Measurements from ENCODE around the gene HES1. TPM values are rescaled to one million over a fixed set of nuclear protein-coding genes. Genes with fewer than 3 reads are reported as not detected.
"Not testable (repeated sequence)": the region's sequence is repeated elsewhere in the genome, so short reads cannot be mapped to it uniquely, and the experiment has no call there.

HES1 gene
- polyA plus RNA-seq, 10 donors = 17.2 to 37.7 (median 27.2) TPM

- no peak for DNase-seq
Measured at GRCh38 chr3:194123726-194124125, 12.2 kb upstream of the HES1 start.

- no peak for DNase-seq
Measured at GRCh38 chr3:194124193-194124592, 11.8 kb upstream of the HES1 start.

GRCh38 chr3:194125442-194125841 lies 10.5 kb upstream of the HES1 start:
- DNase-seq = no peak

GRCh38 chr3:194126790-194127189 lies 9.2 kb upstream of the HES1 start:
- DNase-seq = no peak

- peak in 1 of 3 donors; percentile 16 for DNase-seq
Measured at GRCh38 chr3:194128202-194128918, 7.6 kb upstream of the HES1 start.

GRCh38 chr3:194128919-194129295 lies 7.0 kb upstream of the HES1 start:
- not testable (repeated sequence) for DNase-seq

- peak in 2 of 3 donors; percentile 62 to 84 for DNase-seq
Measured at GRCh38 chr3:194129581-194130133, 6.3 kb upstream of the HES1 start.

- DNase-seq = peak in 1 of 3 donors; percentile 32
Measured at GRCh38 chr3:194130188-194130587, 5.8 kb upstream of the HES1 start.

- peak in 1 of 3 donors; percentile 66 for DNase-seq
Measured at GRCh38 chr3:194130807-194131589, 5.0 kb upstream of the HES1 start.

- peak in 1 of 3 donors; percentile 40 for DNase-seq
Measured at GRCh38 chr3:194132465-194133286, 3.3 kb upstream of the HES1 start.

- peak; percentile 55 to 87 (median 59) for DNase-seq
Measured at GRCh38 chr3:194133661-194134230, 2.2 kb upstream of the HES1 start.

GRCh38 chr3:194134231-194134756 lies 1.7 kb upstream of the HES1 start:
- DNase-seq = peak in 2 of 3 donors; percentile 83 to 95

- DNase-seq = peak; percentile 94 to 98 (median 97)
Measured at GRCh38 chr3:194134757-194135515, 1.0 kb upstream of the HES1 start.

GRCh38 chr3:194135516-194135805 lies 487 bp upstream of the HES1 start:
- peak in 1 of 3 donors; percentile 20 for DNase-seq

- DNase-seq = peak in 1 of 3 donors; percentile 26
Measured at GRCh38 chr3:194136519-194137007, 615 bp downstream of the HES1 start.

GRCh38 chr3:194137008-194137505 lies 1.1 kb downstream of the HES1 start:
- DNase-seq = peak; percentile 61 to 87 (median 67)

- DNase-seq = peak; percentile 38 to 85 (median 55)
Measured at GRCh38 chr3:194137506-194138474, 1.8 kb downstream of the HES1 start.

GRCh38 chr3:194138732-194139070 lies 2.8 kb downstream of the HES1 start:
- no peak for DNase-seq

All from muscle of back (tissue), 11 donors.